ENCODE data around the gene CRB1.

Gene CRB1

GRCh38 chr1:197435224-197435623 is 167.2 kb downstream of the CRB1 start:
- H3K36me3 Mint-ChIP-seq (ENCODE audit: low read depth), result no peaks in the 10 kb centered on the region
- no peak for TF ChIP-seq CTCF (IDR thresholded peaks at IDR 0.05; ENCODE audit: unreplicated experiment in 3 of 3)
- H3K27me3 Mint-ChIP-seq (ENCODE audit: low read depth), result no peaks in the 10 kb centered on the region
- H3K27ac Mint-ChIP-seq, result peak overlapping the region; percentile 14 to 40 (median 32)
- H3K4me1 Mint-ChIP-seq, result peaks cover 36% of the 10 kb centered on the region
- H3K9me3 Mint-ChIP-seq, result no peaks in the 10 kb centered on the region
- H3K4me3 Mint-ChIP-seq, result no peak overlapping the region

- H3K27me3 Mint-ChIP-seq (ENCODE audit: low read depth), result peaks cover 3% of the 10 kb centered on the region
- TF ChIP-seq CTCF (IDR thresholded peaks at IDR 0.05; ENCODE audit: unreplicated experiment in 3 of 3), result no peak
- peaks cover 54% of the 10 kb centered on the region for H3K4me1 Mint-ChIP-seq
- peak overlapping the region; percentile 92 to 95 (median 92) for H3K27ac Mint-ChIP-seq
- peak overlapping the region in 1 of 3 experiments; percentile 22 for H3K4me3 Mint-ChIP-seq
- H3K9me3 Mint-ChIP-seq, result no peaks in the 10 kb centered on the region
- H3K36me3 Mint-ChIP-seq (ENCODE audit: low read depth), result no peaks in the 10 kb centered on the region
Measured at GRCh38 chr1:197437601-197438000, 169.5 kb downstream of the CRB1 start.

DNA sequence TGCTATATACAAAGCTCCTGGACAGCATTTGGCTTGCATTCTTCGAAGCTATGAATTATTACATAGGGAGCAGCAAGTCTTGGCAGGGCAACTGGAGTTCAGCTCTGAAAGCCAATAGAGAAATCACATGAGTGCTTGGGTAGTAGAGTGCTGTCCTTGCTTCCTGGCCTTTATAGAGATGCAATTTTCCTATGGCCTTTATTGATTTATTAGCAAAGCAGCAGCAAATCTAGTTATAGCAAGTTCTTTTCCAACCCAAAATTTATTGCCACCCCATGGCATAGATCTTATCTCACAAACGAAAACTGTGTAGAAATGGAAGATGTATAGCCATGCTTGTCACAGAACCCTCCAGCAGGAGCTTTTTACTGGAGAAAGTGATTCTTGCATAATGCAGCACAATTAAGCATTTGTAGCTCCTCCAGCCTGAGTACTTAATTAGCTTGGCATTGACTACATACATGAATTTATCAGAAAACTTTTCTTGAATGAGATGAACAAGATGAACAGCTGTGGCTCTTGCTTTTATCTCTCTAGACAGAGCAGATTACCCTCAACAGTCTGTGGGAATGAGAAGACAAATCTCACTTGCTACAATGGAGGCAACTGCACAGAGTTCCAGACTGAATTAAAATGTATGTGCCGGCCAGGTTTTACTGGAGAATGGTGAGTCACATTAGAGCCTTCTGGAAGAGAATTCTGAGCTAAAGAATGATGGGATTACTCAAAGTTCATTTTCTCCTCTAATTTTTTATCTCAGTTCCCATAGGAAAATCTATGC is 170.1 kb downstream of the CRB1 start:
- TF ChIP-seq CTCF (IDR thresholded peaks at IDR 0.05; ENCODE audit: unreplicated experiment in 3 of 3), result no peak

GRCh38 chr1:197439708-197440280 is 171.7 kb downstream of the CRB1 start:
- Mint-ChIP-seq H3K4me3 (no peak overlapping the region), H3K4me1 (peaks cover 50% of the 10 kb centered on the region), H3K27me3 (ENCODE audit: low read depth) (peaks cover 3% of the 10 kb centered on the region), H3K36me3 (ENCODE audit: low read depth) (no peaks in the 10 kb centered on the region), H3K9me3 (no peaks in the 10 kb centered on the region), H3K27ac (peak overlapping the region; percentile 92 to 95 (median 92))
- TF ChIP-seq CTCF (IDR thresholded peaks at IDR 0.05; ENCODE audit: unreplicated experiment in 3 of 3), result no peak

More for the DNA sequence above, 170.1 kb downstream of the CRB1 start:
- Mint-ChIP-seq H3K27me3 (ENCODE audit: low read depth) (peaks cover 3% of the 10 kb centered on the region), H3K9me3 (no peaks in the 10 kb centered on the region), H3K27ac (peak overlapping the region; percentile 92 to 95 (median 92)), H3K4me1 (peaks cover 54% of the 10 kb centered on the region), H3K36me3 (ENCODE audit: low read depth) (no peaks in the 10 kb centered on the region), H3K4me3 (peak overlapping the region in 2 of 3 experiments; percentile 14 to 22)

DNA sequence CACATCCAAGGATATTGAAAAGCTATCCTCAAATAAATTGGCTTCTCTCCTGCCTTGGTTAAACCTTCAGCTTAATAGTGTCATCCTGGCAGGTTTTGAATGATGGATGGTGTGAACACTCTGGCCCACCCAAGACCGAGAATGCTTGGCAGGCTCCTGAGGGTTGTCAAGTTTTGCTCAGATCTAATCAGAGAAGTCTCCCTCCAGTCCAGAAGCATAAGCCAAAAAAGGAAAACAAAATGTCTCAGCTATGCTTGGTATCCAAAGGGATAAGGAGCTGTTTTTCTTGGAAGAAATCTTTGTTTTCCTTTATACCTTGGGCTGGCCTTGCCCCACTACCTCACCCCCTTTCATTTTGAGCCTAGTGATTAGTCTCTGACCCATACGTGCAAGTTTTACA is 172.7 kb downstream of the CRB1 start:
- Mint-ChIP-seq H3K4me3 (peak overlapping the region in 1 of 3 experiments; percentile 22), H3K36me3 (ENCODE audit: low read depth) (no peaks in the 10 kb centered on the region), H3K27ac (peak overlapping the region; percentile 84 to 90 (median 90)), H3K9me3 (no peaks in the 10 kb centered on the region), H3K4me1 (peaks cover 50% of the 10 kb centered on the region), H3K27me3 (ENCODE audit: low read depth) (peaks cover 3% of the 10 kb centered on the region)
- no peak for TF ChIP-seq CTCF (IDR thresholded peaks at IDR 0.05; ENCODE audit: unreplicated experiment in 3 of 3)

Data from nephron (organoid).